A673 (cell line): ENCODE measurements around the gene MSH3. TPM values are rescaled to one million over a fixed set of nuclear protein-coding genes. Genes with fewer than 3 reads are reported as not detected.

Source experiments
- BruUV-seq: library from RNA; stranded (reverse); fragments of 400-500 nt; replicated peaks from 2 replicates; lab custom pipeline; 2021; lab: Mats Ljungman, UMichigan
- CTCF ChIA-PET: fragments of 300-600 bp; sonication (Branson Sonifier 250); formaldehyde crosslinking; loops from one replicate; lab custom pipeline; 2022; ENCODE audit warnings: antibody characterized with exemption; lab: Charles Lee
- POLR2A ChIA-PET: fragments of 300-600 bp; sonication (Branson Sonifier 250); formaldehyde crosslinking; loops from one replicate; lab custom pipeline; 2022; ENCODE audit warnings: antibody characterized with exemption; ENCODE audit not compliant: low non-redundant PET; lab: Charles Lee
- DNase-seq: peaks from one replicate; pipeline ENCODE4 v3.0.0-alpha.2; 2015; ENCODE audit warnings: low spot score
- H3K27ac ChIP-seq: fragments of 200-600 bp; sonication (generic); 2 replicates; pipeline ENCODE4 v1.5.1; 2016; ENCODE audit warnings: mixed run types, low read depth, mild to moderate bottlenecking, mixed read lengths, antibody characterized with exemption, low read length; ENCODE audit not compliant: poor library complexity, severe bottlenecking
- H3K27me3 ChIP-seq: fragments of 200-600 bp; sonication (generic); replicated peaks from 2 replicates; pipeline ENCODE4 v1.6.1; 2017; ENCODE audit warnings: mixed run types, low read depth, mild to moderate bottlenecking, mixed read lengths, antibody characterized with exemption, low read length; ENCODE audit not compliant: insufficient read depth, poor library complexity
- H3K36me3 ChIP-seq: fragments of 200-600 bp; sonication (generic); 2 replicates; pipeline ENCODE4 v1.6.1; 2016; ENCODE audit warnings: mixed run types, mild to moderate bottlenecking, mixed read lengths, antibody characterized with exemption, low read length; ENCODE audit not compliant: insufficient read depth, poor library complexity, severe bottlenecking
- H3K4me1 ChIP-seq: fragments of 200-600 bp; sonication (generic); 2 replicates; pipeline ENCODE4 v1.6.1; 2017; ENCODE audit warnings: mixed run types, mild to moderate bottlenecking, mixed read lengths, antibody characterized with exemption, low read length; ENCODE audit not compliant: insufficient read depth, poor library complexity, severe bottlenecking
- H3K4me3 ChIP-seq: fragments of 200-600 bp; sonication (generic); 2 replicates; pipeline ENCODE4 v1.5.1; 2016; ENCODE audit warnings: low read depth, mixed run types, mild to moderate bottlenecking, mixed read lengths, low read length; ENCODE audit not compliant: poor library complexity, severe bottlenecking
- H3K9me3 ChIP-seq: fragments of 200-600 bp; sonication (generic); 2 replicates; pipeline ENCODE4 v1.6.1; 2016; ENCODE audit warnings: mixed run types, low read depth, mild to moderate bottlenecking, mixed read lengths, antibody characterized with exemption, low read length; ENCODE audit not compliant: poor library complexity, severe bottlenecking
- CTCF ChIP-seq: fragments of 300-800, 200-600 bp; sonication (generic); conservative IDR thresholded peaks from 2 replicates; pipeline ENCODE4 v1.5.1; 2017; ENCODE audit warnings: low read depth, mild to moderate bottlenecking, antibody characterized with exemption, low read length, moderate library complexity, mixed read lengths
- EZH2 ChIP-seq: fragments of 200-600 bp; sonication (generic); IDR thresholded peaks from 2 replicates; pipeline ENCODE4 v1.6.1; 2017; ENCODE audit warnings: borderline replicate concordance, low read depth, mild to moderate bottlenecking, mixed read lengths, antibody characterized with exemption, low read length; ENCODE audit not compliant: poor library complexity, severe bottlenecking
- intact Hi-C: fragments of 100-400 bp; cut with micrococcal nuclease; formaldehyde crosslinking; loops from one replicate; pipeline ENCODE4 v1.10.0; 2022; ENCODE audit not compliant: unreplicated experiment
- total RNA-seq: library from RNA; stranded (reverse); gene quantifications from 2 replicates; pipeline ENCODE4 v1.2.3, GENCODE V29; 2021

MSH3 gene
- total RNA-seq, 1 experiment from 2014 or later: 16.2 TPM

- POLR2A ChIA-PET: no interaction called here
- Histone ChIP-seq H3K27me3 (no peaks in the 10 kb centered on the region), H3K4me1 (no peaks in the 10 kb centered on the region), H3K4me3 (no peak overlapping the region), H3K36me3 (no peaks in the 10 kb centered on the region), H3K9me3 (peaks cover 5% of the 10 kb centered on the region), H3K27ac (no peak overlapping the region)
- intact Hi-C loops: no loop called here
- TF ChIP-seq EZH2 (no peak), CTCF (no peak)
- CTCF ChIA-PET: no interaction called here
- DNase-seq: no peak
- BruUV-seq: no TSS peak
Measured at GRCh38 chr5:80905405-80905804, 251.0 kb downstream of the MSH3 start.

DNA sequence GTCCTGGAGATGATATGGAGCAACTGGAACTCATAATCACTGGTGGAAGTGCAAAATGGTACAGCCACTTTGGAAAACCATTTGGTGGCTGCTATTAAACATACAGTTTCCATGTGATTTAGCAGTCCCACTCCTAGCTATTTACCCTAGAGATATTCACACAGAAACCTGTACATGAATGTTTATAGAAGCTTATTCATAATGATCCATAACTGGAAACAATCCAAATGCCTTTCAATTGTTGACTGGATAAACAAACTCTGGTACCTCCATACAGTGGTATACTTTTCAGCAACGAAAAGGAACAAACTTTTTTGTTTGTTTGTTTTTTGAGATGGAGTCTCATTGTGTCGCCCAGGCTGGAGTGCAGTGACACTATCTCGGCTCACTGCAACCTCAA lies 258.0 kb downstream of the MSH3 start:
- TF ChIP-seq EZH2: no peak
- TF ChIP-seq CTCF: no peak
- CTCF ChIA-PET: no interaction called here

GRCh38 chr5:80915716-80916115 lies 261.3 kb downstream of the MSH3 start:
- Histone ChIP-seq H3K9me3 (no peaks in the 10 kb centered on the region), H3K4me3 (no peak overlapping the region), H3K36me3 (no peaks in the 10 kb centered on the region), H3K4me1 (peaks cover 5% of the 10 kb centered on the region), H3K27ac (no peak overlapping the region), H3K27me3 (no peaks in the 10 kb centered on the region)
- no peak for TF ChIP-seq CTCF
- no peak for TF ChIP-seq EZH2
- no TSS peak for BruUV-seq
- intact Hi-C loops: no loop called here
- ChIA-PET POLR2A (no interaction called here), CTCF (no interaction called here)
- DNase-seq: no peak

More for the DNA sequence above, 258.0 kb downstream of the MSH3 start:
- Histone ChIP-seq H3K27ac (no peak overlapping the region), H3K4me1 (peaks cover 4% of the 10 kb centered on the region), H3K27me3 (no peaks in the 10 kb centered on the region), H3K4me3 (no peak overlapping the region), H3K36me3 (no peaks in the 10 kb centered on the region), H3K9me3 (no peaks in the 10 kb centered on the region)
- no peak for DNase-seq
- BruUV-seq: no TSS peak
- intact Hi-C loops: no loop called here
- POLR2A ChIA-PET: no interaction called here
